ENCODE results near the gene CIZ1. TPM values are rescaled to one million over a fixed set of nuclear protein-coding genes. Genes with fewer than 3 reads are reported as not detected.

The CIZ1 gene
- total and polyA plus RNA-seq, 10 of the 15 experiments (the other 5 are each of a cell fraction or from before 2014, with no cell fraction given) = 1.8 to 91.6 (median 35.4) TPM

- Histone ChIP-seq H3K36me3 (ENCODE audit: control insufficient read depth in 2 of 2, insufficient read depth in 2 of 2, low read length in 1 of 2) (no peaks in the 10 kb centered on the region), H3K27me3 (replicated peaks in 1 of 2; ENCODE audit: control insufficient read depth in 2 of 2, insufficient read depth in 2 of 2, low read length in 1 of 2) (peaks cover 0 to 1% of the 10 kb centered on the region in 2 experiments; a peak in 2 of 4 replicates), H3K4me2 (ENCODE audit: control insufficient read depth, insufficient read depth) (no peak overlapping the region), H3K27ac (ENCODE audit: control insufficient read depth, insufficient read depth) (no peak overlapping the region), H3K79me2 (ENCODE audit: control insufficient read depth, insufficient read depth, low read length) (no peaks in the 10 kb centered on the region), H3K9me3 (replicated peaks; ENCODE audit: control insufficient read depth, insufficient read depth, low read length) (no peaks in the 10 kb centered on the region), H3K4me1 (ENCODE audit: control insufficient read depth, insufficient read depth, low read length) (no peaks in the 10 kb centered on the region), H2AFZ (ENCODE audit: control insufficient read depth, low read depth, low read length) (no peak overlapping the region), H4K20me1 (ENCODE audit: control insufficient read depth, insufficient read depth) (no peaks in the 10 kb centered on the region; the same call in 1 of the 2 replicates), H3K4me3 (no peak overlapping the region), H3K9ac (ENCODE audit: control insufficient read depth, insufficient read depth, low read length) (no peak overlapping the region)
- ATAC-seq (no peak), FAIRE-seq (no peak), DNase-seq (ENCODE audit: low read depth, low spot score) (no peak)
- WGBS (ENCODE audit: insufficient coverage, insufficient replicate concordance, low lambda C conversion rate, missing lambda C conversion rate) = 56% methylated on average over 5 of the region's 5 CpGs
- TF ChIP-seq CREB1 (IDR thresholded peaks at IDR 0.05; ENCODE audit: low read depth) (no peak), IRF5 (IDR thresholded peaks at IDR 0.05; ENCODE audit: borderline replicate concordance) (no peak), TCF12 (IDR thresholded peaks at IDR 0.05; ENCODE audit: low read depth, low read length) (no peak), FOXK2 (IDR thresholded peaks at IDR 0.05) (no peak), SIN3A (IDR thresholded peaks at IDR 0.05; ENCODE audit: low read depth, low read length) (no peak), SUZ12 (IDR thresholded peaks at IDR 0.05; ENCODE audit: unreplicated experiment) (no peak)
- ChIA-PET SMC1A (ENCODE audit: uncharacterized antibody, unreplicated experiment) (no interaction called here), CTCF (no interaction called here), RAD21 (ENCODE audit: unreplicated experiment) (no interaction called here), POLR2A (no interaction called here)
- intact Hi-C loops (cut with micrococcal nuclease; ENCODE audit: unreplicated experiment) = no loop called here
- in situ Hi-C loops (cut with MboI) = no loop called here
- BruUV-seq (replicated peaks) = no TSS peak
These were observed 42.8 kb downstream of the CIZ1 start for GRCh38 chr9:128148509-128149000.

DNA sequence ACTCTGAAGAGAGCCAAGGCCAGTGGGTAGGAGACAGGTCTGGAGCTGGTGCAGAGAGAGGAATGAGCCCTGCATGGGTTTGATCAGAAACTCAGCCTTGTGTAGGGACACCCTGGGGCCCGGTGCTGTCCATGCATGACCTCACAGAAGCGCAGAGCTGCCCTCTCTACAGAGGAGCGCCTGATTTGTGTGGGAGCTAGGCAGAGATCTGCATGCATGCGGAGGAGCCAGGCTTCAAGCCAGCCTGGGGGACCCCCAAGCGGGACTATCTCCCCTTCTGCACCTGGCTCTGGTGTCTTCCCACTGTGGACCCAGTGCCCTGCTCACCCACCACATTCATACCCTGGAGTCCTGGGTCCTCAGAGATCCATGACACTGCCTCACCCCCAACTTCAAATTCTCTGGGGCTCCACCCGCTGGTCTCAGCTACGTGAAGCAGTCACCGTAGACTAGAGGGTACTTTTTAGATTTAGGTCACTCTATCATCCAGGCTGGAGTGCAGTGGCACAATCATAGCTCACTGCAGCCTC lies 44.7 kb downstream of the CIZ1 start:
- no peak overlapping the region for H3K27ac ChIP-seq (ENCODE audit: control insufficient read depth, insufficient read depth)
- no peak overlapping the region for H2AFZ ChIP-seq (ENCODE audit: control insufficient read depth, low read depth, low read length)
- H3K4me2 ChIP-seq (ENCODE audit: control insufficient read depth, insufficient read depth) = no peak overlapping the region
- H3K79me2 ChIP-seq (ENCODE audit: control insufficient read depth, insufficient read depth, low read length) = no peaks in the 10 kb centered on the region
- no peaks in the 10 kb centered on the region for H3K9me3 ChIP-seq (replicated peaks; ENCODE audit: control insufficient read depth, insufficient read depth, low read length)
- ChIA-PET RAD21 (ENCODE audit: unreplicated experiment) (no interaction called here), POLR2A (interaction anchor here (0.5 kb wide), 1 partner anchor 873 kb away, joined by 3 read pairs; no protein-coding TSS in a partner anchor), SMC1A (ENCODE audit: uncharacterized antibody, unreplicated experiment) (no interaction called here), CTCF (no interaction called here)
- no peak overlapping the region for H3K9ac ChIP-seq (ENCODE audit: control insufficient read depth, insufficient read depth, low read length)
- H3K27me3 ChIP-seq (replicated peaks in 1 of 2; ENCODE audit: control insufficient read depth in 2 of 2, insufficient read depth in 2 of 2, low read length in 1 of 2) = peaks cover 0 to 1% of the 10 kb centered on the region in 2 experiments; a peak in 2 of 4 replicates
- in situ Hi-C loops (cut with MboI) (no loop called here), intact Hi-C loops (cut with micrococcal nuclease; ENCODE audit: unreplicated experiment) (no loop called here)
- no peaks in the 10 kb centered on the region for H3K4me1 ChIP-seq (ENCODE audit: control insufficient read depth, insufficient read depth, low read length)
- ATAC-seq (no peak), DNase-seq (ENCODE audit: low read depth, low spot score) (no peak), FAIRE-seq (no peak)
- no peaks in the 10 kb centered on the region; the same call in 1 of the 2 replicates for H4K20me1 ChIP-seq (ENCODE audit: control insufficient read depth, insufficient read depth)
- BruUV-seq (replicated peaks) = no TSS peak
- no peak overlapping the region for H3K4me3 ChIP-seq
- H3K36me3 ChIP-seq (ENCODE audit: control insufficient read depth in 2 of 2, insufficient read depth in 2 of 2, low read length in 1 of 2) = no peaks in the 10 kb centered on the region
- WGBS (ENCODE audit: insufficient coverage, insufficient replicate concordance, low lambda C conversion rate, missing lambda C conversion rate) = 23% methylated on average over 7 of the region's 8 CpGs
- TF ChIP-seq BCLAF1 (IDR thresholded peaks at IDR 0.05) = no peak
- TF ChIP-seq, protein P1, sequence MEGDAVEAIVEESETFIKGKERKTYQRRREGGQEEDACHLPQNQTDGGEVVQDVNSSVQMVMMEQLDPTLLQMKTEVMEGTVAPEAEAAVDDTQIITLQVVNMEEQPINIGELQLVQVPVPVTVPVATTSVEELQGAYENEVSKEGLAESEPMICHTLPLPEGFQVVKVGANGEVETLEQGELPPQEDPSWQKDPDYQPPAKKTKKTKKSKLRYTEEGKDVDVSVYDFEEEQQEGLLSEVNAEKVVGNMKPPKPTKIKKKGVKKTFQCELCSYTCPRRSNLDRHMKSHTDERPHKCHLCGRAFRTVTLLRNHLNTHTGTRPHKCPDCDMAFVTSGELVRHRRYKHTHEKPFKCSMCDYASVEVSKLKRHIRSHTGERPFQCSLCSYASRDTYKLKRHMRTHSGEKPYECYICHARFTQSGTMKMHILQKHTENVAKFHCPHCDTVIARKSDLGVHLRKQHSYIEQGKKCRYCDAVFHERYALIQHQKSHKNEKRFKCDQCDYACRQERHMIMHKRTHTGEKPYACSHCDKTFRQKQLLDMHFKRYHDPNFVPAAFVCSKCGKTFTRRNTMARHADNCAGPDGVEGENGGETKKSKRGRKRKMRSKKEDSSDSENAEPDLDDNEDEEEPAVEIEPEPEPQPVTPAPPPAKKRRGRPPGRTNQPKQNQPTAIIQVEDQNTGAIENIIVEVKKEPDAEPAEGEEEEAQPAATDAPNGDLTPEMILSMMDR (IDR thresholded peaks at IDR 0.05 in 2 of 3, conservative IDR thresholded peaks at IDR 0.05 in 1 of 3; ENCODE audit: control insufficient read depth in 2 of 3, extremely low read depth in 1 of 3, insufficient read depth in 1 of 3, low read depth in 3 of 3, low read length in 3 of 3) = no peak
- TF ChIP-seq SUPT20H (IDR thresholded peaks at IDR 0.05; ENCODE audit: borderline replicate concordance, control insufficient read depth, low read depth, low read length) = no peak
- no peak for TF ChIP-seq MYC (IDR thresholded peaks at IDR 0.05; ENCODE audit: insufficient read depth, insufficient read length, insufficient replicate concordance, low read length, severe bottlenecking)
